Activated naive CD4-positive, alpha-beta T cell treated with anti-CD3 and anti-CD28 coated beads for 36 hours (primary cell): ENCODE results near the gene EML4. TPM values are rescaled to one million over a fixed set of nuclear protein-coding genes. Genes with fewer than 3 reads are reported as not detected.
A peak's percentile ranks its signal among the peaks of the same experiment; 100 is the strongest.

Source experiments
- CTCF ChIA-PET: fragments of 350-600 bp; sonication (Branson Sonifier 250); formaldehyde crosslinking; loops from one replicate; lab custom pipeline; 2021; ENCODE audit warnings: antibody characterized with exemption; lab: Charles Lee
- DNase-seq: peaks from one replicate; pipeline ENCODE4 v3.0.0-alpha.2; 2020
- H3K27ac Mint-ChIP-seq: one replicate; pipeline ENCODE4 v1.8.0; 2021; ENCODE audit warnings: mild to moderate bottlenecking, mixed read lengths
- H3K27me3 Mint-ChIP-seq: one replicate; pipeline ENCODE4 v1.8.0; 2021; ENCODE audit warnings: low read depth, mixed read lengths
- H3K36me3 Mint-ChIP-seq: one replicate; pipeline ENCODE4 v1.8.0; 2021; ENCODE audit warnings: low read depth, mixed read lengths
- H3K4me1 Mint-ChIP-seq: one replicate; pipeline ENCODE4 v1.8.0; 2021; ENCODE audit warnings: low read depth, mixed read lengths
- H3K4me3 Mint-ChIP-seq: one replicate; pipeline ENCODE4 v1.8.0; 2021; ENCODE audit warnings: mild to moderate bottlenecking, moderate library complexity, mixed read lengths
- H3K9me3 Mint-ChIP-seq: one replicate; pipeline ENCODE4 v1.8.0; 2021; ENCODE audit warnings: mixed read lengths
- intact Hi-C: fragments of 100-400 bp; cut with micrococcal nuclease; formaldehyde crosslinking; loops from one replicate; pipeline ENCODE4 v1.15.1; 2023
- total RNA-seq, 2 experiments: library from RNA; stranded (reverse); gene quantifications; one replicate each; pipeline ENCODE4 v1.2.3, GENCODE V29; 2021

The EML4 gene
- total RNA-seq, 2 experiments from 2014 or later = 65.8 to 65.9 TPM

DNA sequence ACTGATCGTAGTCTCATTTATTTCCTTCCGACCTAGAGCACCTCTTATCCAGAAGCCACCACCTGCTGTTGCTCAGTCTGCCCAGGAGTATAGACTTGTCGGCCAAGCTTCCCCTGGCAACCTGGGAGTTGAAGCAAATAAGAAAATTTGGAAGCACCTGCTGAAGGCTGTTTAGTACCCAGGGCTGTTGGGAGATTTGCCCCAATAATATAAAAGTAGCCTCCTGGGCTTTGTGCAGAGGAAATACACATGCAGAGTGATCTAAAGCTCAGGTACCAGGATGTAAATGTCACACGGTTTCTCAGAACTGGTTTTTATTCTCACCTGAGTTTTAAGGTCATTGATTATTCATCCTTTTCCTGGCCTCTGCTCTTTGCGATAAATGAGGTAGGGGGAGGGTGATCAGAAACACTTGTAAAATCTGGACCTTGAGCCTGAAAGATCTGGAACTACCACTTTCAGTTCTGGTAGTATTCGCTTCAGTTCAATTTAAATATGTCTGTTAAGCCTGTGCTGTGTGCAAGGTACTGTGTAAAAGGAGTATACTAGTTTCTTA is 192.7 kb downstream of the EML4 start:
- Mint-ChIP-seq H3K9me3 (no peaks in the 10 kb centered on the region), H3K36me3 (peaks cover 6% of the 10 kb centered on the region), H3K27me3 (no peaks in the 10 kb centered on the region), H3K27ac (peak overlapping the region; percentile 98), H3K4me1 (peaks cover 35% of the 10 kb centered on the region), H3K4me3 (peak overlapping the region; percentile 83)
- no peak for DNase-seq
- intact Hi-C loops = loop anchor here (1.0 to 10.0 kb wide), 20 partner anchors 34 to 813 kb away; partner anchors contain the start of genes EML4 and MTA3
- CTCF ChIA-PET = interaction anchor here (0.8 to 2.2 kb wide), 5 partner anchors 33 to 271 kb away, joined by 3 to 7 read pairs (median 5); no protein-coding TSS in a partner anchor

GRCh38 chr2:42363413-42363812 is 194.3 kb downstream of the EML4 start:
- DNase-seq = no peak
- intact Hi-C loops = loop anchor here (5.0 to 10.0 kb wide), 2 partner anchors 496 to 811 kb away; no protein-coding TSS in a partner anchor
- CTCF ChIA-PET = interaction anchor here (0.6 kb wide), 1 partner anchor 436 kb away, joined by 4 read pairs; no protein-coding TSS in a partner anchor
- H3K4me1 Mint-ChIP-seq = peaks cover 25% of the 10 kb centered on the region
- no peak overlapping the region for H3K4me3 Mint-ChIP-seq
- H3K27ac Mint-ChIP-seq = no peak overlapping the region
- H3K36me3 Mint-ChIP-seq = peaks cover 3% of the 10 kb centered on the region
- no peaks in the 10 kb centered on the region for H3K27me3 Mint-ChIP-seq
- H3K9me3 Mint-ChIP-seq = no peaks in the 10 kb centered on the region

DNA sequence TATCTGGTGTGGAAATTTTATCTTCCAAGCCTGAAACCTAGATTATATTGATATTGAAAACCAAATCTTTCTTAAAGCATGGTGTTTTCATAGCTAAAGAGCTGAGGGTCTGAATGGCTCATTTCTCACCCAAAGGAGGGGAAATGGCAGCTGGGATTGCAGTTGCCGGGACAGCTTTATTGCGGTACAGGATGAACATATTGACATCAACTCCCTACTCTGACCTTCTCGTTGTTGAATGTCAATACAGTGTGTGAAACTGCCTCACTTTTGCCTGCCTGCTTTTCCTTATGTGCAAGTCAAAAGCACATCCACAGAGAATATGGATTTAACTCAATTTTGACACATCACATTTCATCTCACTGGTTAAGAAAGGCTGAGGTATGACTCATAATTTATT is 195.5 kb downstream of the EML4 start:
- Mint-ChIP-seq H3K36me3 (no peaks in the 10 kb centered on the region), H3K4me3 (no peak overlapping the region), H3K27me3 (no peaks in the 10 kb centered on the region), H3K27ac (no peak overlapping the region), H3K4me1 (peaks cover 14% of the 10 kb centered on the region), H3K9me3 (no peaks in the 10 kb centered on the region)
- CTCF ChIA-PET = interaction anchor here (0.7 to 0.9 kb wide), 2 partner anchors 21 to 134 kb away, joined by 3 to 4 read pairs; no protein-coding TSS in a partner anchor
- intact Hi-C loops = loop anchor here (5.0 to 10.0 kb wide), 2 partner anchors 497 to 810 kb away; no protein-coding TSS in a partner anchor
- no peak for DNase-seq

- peaks cover 12% of the 10 kb centered on the region for H3K4me1 Mint-ChIP-seq
- H3K27ac Mint-ChIP-seq = no peak overlapping the region
- H3K36me3 Mint-ChIP-seq = no peaks in the 10 kb centered on the region
- no peak for DNase-seq
- no peaks in the 10 kb centered on the region for H3K9me3 Mint-ChIP-seq
- intact Hi-C loops = loop anchor here (10.0 kb wide), 1 partner anchor 808 kb away; no protein-coding TSS in a partner anchor
- CTCF ChIA-PET = no interaction called here
- H3K27me3 Mint-ChIP-seq = no peaks in the 10 kb centered on the region
- no peak overlapping the region for H3K4me3 Mint-ChIP-seq
These were observed 197.3 kb downstream of the EML4 start for GRCh38 chr2:42366411-42366810.

DNA sequence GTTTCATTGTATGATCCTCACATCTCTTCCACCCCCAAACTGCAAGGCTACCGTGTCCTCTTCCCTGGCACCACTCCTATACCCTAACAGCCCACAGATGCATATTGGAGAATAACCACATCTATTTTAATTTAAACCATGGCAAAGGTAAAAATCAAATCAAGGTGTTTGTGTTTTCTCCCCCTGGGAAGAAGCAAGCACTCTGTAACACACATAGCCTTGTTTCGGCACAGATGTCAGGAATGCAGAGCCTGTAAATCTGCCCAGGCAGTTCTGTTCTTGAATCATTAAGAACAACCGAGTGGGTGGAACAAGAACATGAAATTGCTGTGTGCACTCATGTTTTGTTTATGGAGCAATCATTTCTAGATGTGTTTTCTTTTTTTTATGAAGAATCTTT is 198.7 kb downstream of the EML4 start:
- H3K27ac Mint-ChIP-seq = no peak overlapping the region
- H3K27me3 Mint-ChIP-seq = no peaks in the 10 kb centered on the region
- DNase-seq = no peak
- no peaks in the 10 kb centered on the region for H3K36me3 Mint-ChIP-seq
- CTCF ChIA-PET = interaction anchor here (0.6 to 0.7 kb wide), 3 partner anchors 53 to 223 kb away, joined by 3 read pairs; no protein-coding TSS in a partner anchor
- intact Hi-C loops = loop anchor here (10.0 kb wide), 1 partner anchor 807 kb away; no protein-coding TSS in a partner anchor
- H3K4me1 Mint-ChIP-seq = peaks cover 6% of the 10 kb centered on the region
- H3K4me3 Mint-ChIP-seq = no peak overlapping the region
- H3K9me3 Mint-ChIP-seq = no peaks in the 10 kb centered on the region

- no peaks in the 10 kb centered on the region for H3K27me3 Mint-ChIP-seq
- H3K27ac Mint-ChIP-seq = no peak overlapping the region
- H3K4me1 Mint-ChIP-seq = peaks cover 4% of the 10 kb centered on the region
- intact Hi-C loops = loop anchor here (10.0 kb wide), 1 partner anchor 806 kb away; no protein-coding TSS in a partner anchor
- no peak for DNase-seq
- H3K9me3 Mint-ChIP-seq = no peaks in the 10 kb centered on the region
- no peaks in the 10 kb centered on the region for H3K36me3 Mint-ChIP-seq
- CTCF ChIA-PET = interaction anchor here (1.0 kb wide), 1 partner anchor 18 kb away, joined by 3 read pairs; no protein-coding TSS in a partner anchor
- no peak overlapping the region for H3K4me3 Mint-ChIP-seq
These were observed 199.8 kb downstream of the EML4 start for GRCh38 chr2:42368817-42369531.

GRCh38 chr2:42369532-42370229 is 200.5 kb downstream of the EML4 start:
- Mint-ChIP-seq H3K4me3 (no peak overlapping the region), H3K4me1 (peaks cover 4% of the 10 kb centered on the region), H3K36me3 (no peaks in the 10 kb centered on the region), H3K27me3 (no peaks in the 10 kb centered on the region), H3K27ac (no peak overlapping the region), H3K9me3 (no peaks in the 10 kb centered on the region)
- intact Hi-C loops = loop anchor here (10.0 kb wide), 1 partner anchor 805 kb away; no protein-coding TSS in a partner anchor
- CTCF ChIA-PET = interaction anchor here (1.0 kb wide), 1 partner anchor 18 kb away, joined by 3 read pairs; no protein-coding TSS in a partner anchor
- DNase-seq = no peak

DNA sequence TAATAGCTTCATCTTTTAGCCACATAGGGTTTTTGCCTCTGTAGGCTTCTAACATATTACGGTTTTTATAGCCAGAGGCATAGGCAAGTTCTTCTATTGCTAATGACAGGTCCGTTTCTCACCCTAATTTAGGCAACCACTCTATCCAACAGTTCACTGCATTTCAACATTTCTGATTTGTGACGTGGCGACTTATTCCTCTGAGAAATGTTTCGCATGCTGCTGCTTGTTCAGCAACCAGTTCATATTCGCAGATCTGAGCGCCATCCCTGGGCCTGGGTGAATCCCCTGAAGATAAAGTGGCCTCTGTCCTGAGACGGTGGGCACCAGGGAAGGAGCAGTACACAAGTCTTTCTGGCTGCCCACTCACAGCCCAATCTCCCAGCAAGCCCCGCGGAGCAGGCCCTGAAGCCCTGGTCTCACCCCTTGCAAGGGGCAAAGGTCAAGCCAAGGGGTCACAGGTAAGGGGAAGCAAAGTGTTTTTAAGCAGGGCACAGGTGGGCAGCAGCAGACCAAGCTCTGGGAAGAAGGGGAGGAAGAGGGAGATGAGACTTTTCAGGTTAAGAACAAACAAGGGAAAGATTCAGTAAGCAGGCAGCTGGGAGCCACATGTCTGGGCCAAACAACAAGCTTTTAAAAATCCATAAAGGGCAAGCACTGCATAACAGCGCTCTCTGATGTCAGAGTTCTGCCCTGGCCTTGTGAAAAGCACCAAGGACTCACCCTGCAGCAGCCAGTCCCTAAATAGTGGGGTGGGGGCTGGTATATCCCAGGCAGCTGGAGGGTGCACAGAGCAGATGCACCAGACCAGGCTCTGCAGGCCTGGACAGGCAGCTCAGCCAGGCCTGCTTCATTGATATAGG is 202.7 kb downstream of the EML4 start:
- Mint-ChIP-seq H3K4me3 (no peak overlapping the region), H3K4me1 (peaks cover 4% of the 10 kb centered on the region), H3K27ac (no peak overlapping the region), H3K9me3 (no peaks in the 10 kb centered on the region), H3K36me3 (no peaks in the 10 kb centered on the region), H3K27me3 (no peaks in the 10 kb centered on the region)
- DNase-seq = no peak
- intact Hi-C loops = no loop called here
- CTCF ChIA-PET = interaction anchor here (0.5 kb wide), 1 partner anchor 274 kb away, joined by 5 read pairs; no protein-coding TSS in a partner anchor

- no peak overlapping the region for H3K4me3 Mint-ChIP-seq
- CTCF ChIA-PET = interaction anchor here (0.5 kb wide), 1 partner anchor 275 kb away, joined by 5 read pairs; no protein-coding TSS in a partner anchor
- intact Hi-C loops = no loop called here
- no peak overlapping the region for H3K27ac Mint-ChIP-seq
- H3K9me3 Mint-ChIP-seq = no peaks in the 10 kb centered on the region
- no peaks in the 10 kb centered on the region for H3K36me3 Mint-ChIP-seq
- no peaks in the 10 kb centered on the region for H3K27me3 Mint-ChIP-seq
- peaks cover 4% of the 10 kb centered on the region for H3K4me1 Mint-ChIP-seq
- DNase-seq = no peak
These were observed 203.5 kb downstream of the EML4 start for GRCh38 chr2:42372474-42373200.

GRCh38 chr2:42376758-42377157 is 207.6 kb downstream of the EML4 start:
- H3K27me3 Mint-ChIP-seq = no peaks in the 10 kb centered on the region
- H3K27ac Mint-ChIP-seq = no peak overlapping the region
- H3K36me3 Mint-ChIP-seq = no peaks in the 10 kb centered on the region
- CTCF ChIA-PET = interaction anchor here (0.7 kb wide), 1 partner anchor 80 kb away, joined by 4 read pairs; no protein-coding TSS in a partner anchor
- no peaks in the 10 kb centered on the region for H3K4me1 Mint-ChIP-seq
- no peak for DNase-seq
- no peaks in the 10 kb centered on the region for H3K9me3 Mint-ChIP-seq
- H3K4me3 Mint-ChIP-seq = no peak overlapping the region
- intact Hi-C loops = no loop called here

DNA sequence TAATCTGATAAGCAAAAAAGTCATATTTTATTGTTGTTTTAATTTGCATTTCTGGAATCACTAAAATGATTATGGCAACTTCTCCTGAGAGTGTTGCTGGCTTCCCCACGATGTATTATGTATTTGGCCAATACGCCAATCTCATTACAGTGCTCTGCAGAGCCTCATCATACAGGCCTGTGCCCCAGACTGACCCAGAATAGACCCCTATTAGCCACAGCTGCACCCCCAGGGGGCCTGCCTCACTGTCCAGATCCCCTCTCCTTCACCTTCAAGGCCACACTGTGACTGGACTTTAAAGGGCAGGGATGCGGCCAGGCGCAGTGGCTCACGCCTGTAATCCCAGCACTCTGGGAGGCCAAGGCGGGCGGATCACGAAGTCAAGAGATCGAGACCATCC is 209.3 kb downstream of the EML4 start:
- Mint-ChIP-seq H3K36me3 (no peaks in the 10 kb centered on the region), H3K27ac (no peak overlapping the region), H3K9me3 (no peaks in the 10 kb centered on the region), H3K4me3 (no peak overlapping the region), H3K27me3 (no peaks in the 10 kb centered on the region), H3K4me1 (no peaks in the 10 kb centered on the region)
- CTCF ChIA-PET = interaction anchor here (0.6 kb wide), 1 partner anchor 15 kb away, joined by 3 read pairs; no protein-coding TSS in a partner anchor
- DNase-seq = no peak
- intact Hi-C loops = no loop called here
